Colonic mucosa (tissue), 4 donors: Measurements from ENCODE around the gene APOL2. TPM values are rescaled to one million over a fixed set of nuclear protein-coding genes. Genes with fewer than 3 reads are reported as not detected.

ENCODE experiments used
- DNase-seq: peaks from one replicate; pipeline ENCODE4 v3.0.0-alpha.2; 2020
- H3K27ac ChIP-seq: fragments of 200-600 bp; one replicate; pipeline ENCODE4 v1.8.0; 2021
- H3K27me3 ChIP-seq: fragments of 200-600 bp; one replicate; pipeline ENCODE4 v1.8.0; 2021
- H3K36me3 ChIP-seq: fragments of 200-600 bp; one replicate; pipeline ENCODE4 v1.8.0; 2021
- H3K4me1 ChIP-seq: fragments of 200-600 bp; one replicate; pipeline ENCODE4 v1.8.0; 2021; ENCODE audit warnings: mild to moderate bottlenecking
- H3K4me3 ChIP-seq: fragments of 200-600 bp; one replicate; pipeline ENCODE4 v1.8.0; 2021
- H3K9ac ChIP-seq, 2 donors: one replicate each; pipeline ENCODE4 v1.7.0; 2013; ENCODE audit warnings: control low read depth in 2 of 2, low read depth in 2 of 2, low read length in 2 of 2
- H3K9me3 ChIP-seq: fragments of 200-600 bp; one replicate; pipeline ENCODE4 v1.8.0; 2021
- CTCF ChIP-seq: fragments of 200-600 bp; IDR thresholded peaks from one replicate; pipeline ENCODE4 v1.8.0; 2022; ENCODE audit warnings: antibody characterized with exemption, mild to moderate bottlenecking
- intact Hi-C: fragments of 100-400 bp; cut with DNase I; formaldehyde crosslinking; loops from one replicate; pipeline ENCODE4 v1.14.1; 2022
- total RNA-seq, 2 donors: library from RNA; stranded (reverse); fragmentation: NEBNext Ultra II Directional in 1 of 2; extraction: Animal tissue kit (Norgen Biotek cat#: 25700) in 1 of 2; gene quantifications; one replicate each; pipeline ENCODE4 v1.2.1, GENCODE V29; 2021
- donor health status: healthy.
- donor health status: DM: no; HTN: no; CAD: no.
- donor health status: DM: no; HTN: no; CAD: no.

The APOL2 gene
- total RNA-seq, 2 donors from 2014 or later = 27.5 to 29.4 TPM

GRCh38 chr22:36218648-36219193, 20.6 kb downstream of the APOL2 start:
- no peak for DNase-seq
- intact Hi-C loops = no loop called here
- H3K4me1 ChIP-seq = no peaks in the 10 kb centered on the region
- no peaks in the 10 kb centered on the region for H3K9me3 ChIP-seq
- H3K4me3 ChIP-seq = no peak overlapping the region
- H3K27me3 ChIP-seq = no peaks in the 10 kb centered on the region
- no peaks in the 10 kb centered on the region for H3K36me3 ChIP-seq
- TF ChIP-seq CTCF = no peak
- no peak overlapping the region for H3K27ac ChIP-seq
- H3K9ac ChIP-seq = no peak overlapping the region

DNA sequence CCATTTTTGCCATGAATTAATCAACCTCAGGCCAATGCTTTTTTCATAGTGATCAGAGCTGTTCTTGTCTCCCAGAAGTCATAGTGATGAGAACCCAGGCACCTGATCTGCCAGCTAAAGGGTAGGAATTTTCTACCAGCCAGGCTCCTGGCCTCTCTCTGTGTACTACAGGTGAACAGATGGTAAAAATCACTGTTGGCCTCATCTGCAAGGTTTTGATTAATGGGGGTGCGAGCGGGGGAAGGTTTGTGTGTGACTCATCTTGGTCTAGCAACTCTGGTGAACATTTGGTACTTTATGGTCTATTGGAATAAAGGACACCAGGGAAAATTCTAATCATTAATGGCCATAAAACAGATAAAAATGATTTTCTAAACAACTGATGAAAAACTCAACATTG, 23.3 kb downstream of the APOL2 start:
- intact Hi-C loops = no loop called here
- DNase-seq = no peak
- TF ChIP-seq CTCF = no peak
- Histone ChIP-seq H3K27me3 (no peaks in the 10 kb centered on the region), H3K4me3 (no peak overlapping the region), H3K36me3 (no peaks in the 10 kb centered on the region), H3K9ac (no peak overlapping the region), H3K4me1 (no peaks in the 10 kb centered on the region), H3K9me3 (no peaks in the 10 kb centered on the region), H3K27ac (no peak overlapping the region)

DNA sequence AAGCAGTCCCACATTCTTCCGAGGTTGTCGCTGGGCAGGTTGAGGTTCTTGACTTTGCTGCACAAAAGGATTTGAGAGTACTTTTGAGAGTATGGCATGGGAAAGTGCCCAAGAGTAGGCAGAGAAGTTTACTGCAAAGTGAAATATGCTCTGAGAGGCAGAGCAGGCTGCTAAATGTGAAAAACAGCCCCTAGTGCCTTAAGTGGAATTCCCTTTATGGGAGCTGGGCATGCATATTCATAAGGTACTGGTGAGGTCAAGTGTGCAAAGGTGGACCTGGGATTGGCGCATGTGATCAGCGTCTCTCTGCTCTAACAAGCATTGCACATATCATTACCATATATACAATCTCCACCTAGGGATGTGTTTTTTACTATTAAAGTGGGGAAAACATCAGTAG, 25.7 kb downstream of the APOL2 start:
- DNase-seq = no peak
- Histone ChIP-seq H3K4me1 (no peaks in the 10 kb centered on the region), H3K4me3 (no peak overlapping the region), H3K9ac (no peak overlapping the region), H3K27ac (no peak overlapping the region), H3K9me3 (no peaks in the 10 kb centered on the region), H3K27me3 (no peaks in the 10 kb centered on the region), H3K36me3 (no peaks in the 10 kb centered on the region)
- no peak for TF ChIP-seq CTCF
- intact Hi-C loops = no loop called here

DNA sequence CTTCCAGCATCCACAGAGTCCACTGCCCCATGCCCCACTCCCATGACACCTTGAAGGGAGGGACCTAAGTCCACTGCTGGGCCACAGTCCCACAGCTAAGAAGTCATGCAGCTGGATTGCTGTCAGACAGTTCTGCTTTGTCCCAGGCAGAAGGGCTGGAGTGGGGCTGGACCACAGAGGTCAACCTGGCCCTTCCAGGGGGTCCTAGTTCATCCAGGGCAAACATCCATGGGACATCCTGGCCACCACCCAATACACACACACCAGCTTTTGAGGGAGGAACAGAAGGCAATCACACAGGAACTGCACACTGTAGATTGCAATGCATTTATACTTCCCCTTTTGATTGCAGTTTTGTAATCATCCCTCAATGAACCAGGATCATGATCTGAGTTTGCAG, 26.4 kb downstream of the APOL2 start:
- Histone ChIP-seq H3K9ac (no peak overlapping the region), H3K27me3 (no peaks in the 10 kb centered on the region), H3K4me3 (no peak overlapping the region), H3K9me3 (no peaks in the 10 kb centered on the region), H3K36me3 (no peaks in the 10 kb centered on the region), H3K4me1 (no peaks in the 10 kb centered on the region), H3K27ac (no peak overlapping the region)
- no peak for TF ChIP-seq CTCF
- no peak for DNase-seq
- intact Hi-C loops = no loop called here

DNA sequence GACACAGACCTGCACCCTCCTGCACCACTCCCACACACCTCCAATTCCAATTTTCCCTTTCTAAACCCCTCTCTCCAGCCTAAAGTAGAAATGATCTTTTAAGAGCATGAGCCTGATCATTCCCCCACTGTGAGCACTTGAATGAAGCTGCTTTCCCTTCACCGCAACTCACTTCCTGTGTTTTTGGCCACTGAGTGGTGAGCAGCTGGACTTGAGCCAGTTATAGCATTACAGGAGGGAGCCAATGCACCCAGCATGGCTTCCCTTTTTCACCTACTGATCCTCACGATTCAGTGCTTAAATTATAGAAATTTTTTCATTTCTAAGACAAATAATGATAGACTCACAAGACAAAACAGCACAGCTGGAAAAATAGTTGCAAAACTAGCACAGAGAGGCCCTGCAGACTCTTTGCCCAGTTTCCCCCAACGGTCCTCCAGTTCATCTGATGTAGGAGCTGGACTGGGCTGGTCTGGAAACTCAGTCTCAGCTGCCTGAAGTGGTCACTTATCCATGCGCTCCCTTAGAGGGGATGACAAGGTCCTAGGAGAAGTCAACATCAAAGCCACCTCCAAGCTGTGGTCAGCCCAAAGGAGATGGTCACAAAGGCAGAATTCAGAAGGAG, 28.0 kb downstream of the APOL2 start:
- DNase-seq = no peak
- TF ChIP-seq CTCF = no peak
- no peak overlapping the region for H3K9ac ChIP-seq
- H3K9me3 ChIP-seq = no peaks in the 10 kb centered on the region
- H3K4me3 ChIP-seq = no peak overlapping the region
- no peaks in the 10 kb centered on the region for H3K27me3 ChIP-seq
- no peaks in the 10 kb centered on the region for H3K4me1 ChIP-seq
- H3K27ac ChIP-seq = no peak overlapping the region
- intact Hi-C loops = no loop called here
- H3K36me3 ChIP-seq = no peaks in the 10 kb centered on the region
